ENCODE measurements around the gene CNOT11. TPM values are rescaled to one million over a fixed set of nuclear protein-coding genes. Genes with fewer than 3 reads are reported as not detected.
"Not testable (repeated sequence)": the region's sequence is repeated elsewhere in the genome, so short reads cannot be mapped to it uniquely, and the experiment has no call there.

Gene CNOT11
- total RNA-seq, 4 donors from 2014 or later, result 19.7 to 31.2 (median 21.6) TPM

GRCh38 chr2:101219246-101219645 is 33.4 kb upstream of the CNOT11 start:
- no peak for DNase-seq
- Histone ChIP-seq H3K27me3 (no peaks in the 10 kb centered on the region), H3K36me3 (no peaks in the 10 kb centered on the region), H3K27ac (no peak overlapping the region), H3K4me3 (no peak overlapping the region), H3K4me1 (no peaks in the 10 kb centered on the region), H3K9me3 (no peaks in the 10 kb centered on the region)
- no peak for TF ChIP-seq POLR2A (IDR thresholded peaks at IDR 0.05)
- no peak for TF ChIP-seq CTCF (IDR thresholded peaks at IDR 0.05)
- intact Hi-C loops (cut with DNase I; ENCODE audit: low total_unique reads), result no loop called here

- H3K9me3 ChIP-seq; DNase-seq; H3K36me3 ChIP-seq; H3K27me3 ChIP-seq; H3K27ac ChIP-seq; H3K4me1 ChIP-seq; H3K4me3 ChIP-seq; intact Hi-C loops (cut with DNase I; ENCODE audit: low total_unique reads): not testable (repeated sequence)
Observed at GRCh38 chr2:101220091-101220490, 32.6 kb upstream of the CNOT11 start.

GRCh38 chr2:101223814-101224231 is 28.9 kb upstream of the CNOT11 start:
- Histone ChIP-seq H3K9me3 (no peaks in the 10 kb centered on the region), H3K27me3 (no peaks in the 10 kb centered on the region), H3K36me3 (no peaks in the 10 kb centered on the region), H3K27ac (no peak overlapping the region), H3K4me1 (no peaks in the 10 kb centered on the region), H3K4me3 (no peak overlapping the region)
- intact Hi-C loops (cut with DNase I; ENCODE audit: low total_unique reads), result no loop called here
- no peak for DNase-seq
- no peak for TF ChIP-seq CTCF (IDR thresholded peaks at IDR 0.05)
- TF ChIP-seq POLR2A (IDR thresholded peaks at IDR 0.05), result no peak

GRCh38 chr2:101230541-101231001 is 22.1 kb upstream of the CNOT11 start:
- intact Hi-C loops (cut with DNase I; ENCODE audit: low total_unique reads), result no loop called here
- Histone ChIP-seq H3K4me1 (no peaks in the 10 kb centered on the region), H3K4me3 (no peak overlapping the region), H3K9me3 (no peaks in the 10 kb centered on the region), H3K27ac (no peak overlapping the region), H3K36me3 (no peaks in the 10 kb centered on the region), H3K27me3 (no peaks in the 10 kb centered on the region)
- no peak for TF ChIP-seq CTCF (IDR thresholded peaks at IDR 0.05)
- TF ChIP-seq POLR2A (IDR thresholded peaks at IDR 0.05), result no peak
- no peak for DNase-seq

GRCh38 chr2:101231240-101231639 is 21.4 kb upstream of the CNOT11 start:
- TF ChIP-seq CTCF (IDR thresholded peaks at IDR 0.05), result no peak
- TF ChIP-seq POLR2A (IDR thresholded peaks at IDR 0.05), result no peak
- intact Hi-C loops (cut with DNase I; ENCODE audit: low total_unique reads), result no loop called here
- H3K27me3 ChIP-seq, result no peaks in the 10 kb centered on the region
- no peaks in the 10 kb centered on the region for H3K36me3 ChIP-seq
- H3K9me3 ChIP-seq, result no peaks in the 10 kb centered on the region
- DNase-seq, result no peak
- H3K4me3 ChIP-seq, result no peak overlapping the region
- H3K4me1 ChIP-seq, result no peaks in the 10 kb centered on the region
- no peak overlapping the region for H3K27ac ChIP-seq

Data from uterus (tissue), 4 donors.